GM12865 (cell line): Measurements from ENCODE around the gene SLC39A11.
"Not testable (repeated sequence)": the region's sequence is repeated elsewhere in the genome, so short reads cannot be mapped to it uniquely, and the experiment has no call there.

Experiments
- DNase-seq: peaks from one replicate; pipeline ENCODE4 v3.0.0; 2010; ENCODE audit warnings: low read depth
- H3K4me3 ChIP-seq: 2 replicates; pipeline ENCODE4 v1.5.1; 2011; ENCODE audit warnings: mild to moderate bottlenecking, low read depth, low read length, control low read depth
- TF ChIP-seq, protein P1 (sequence below): IDR thresholded peaks from 2 replicates; pipeline ENCODE4 v1.5.1; 2011; ENCODE audit warnings: low read length, control low read depth, low read depth, inconsistent platforms; ENCODE audit not compliant: insufficient read depth; ENCODE audit errors: missing control alignments

Gene SLC39A11

DNA sequence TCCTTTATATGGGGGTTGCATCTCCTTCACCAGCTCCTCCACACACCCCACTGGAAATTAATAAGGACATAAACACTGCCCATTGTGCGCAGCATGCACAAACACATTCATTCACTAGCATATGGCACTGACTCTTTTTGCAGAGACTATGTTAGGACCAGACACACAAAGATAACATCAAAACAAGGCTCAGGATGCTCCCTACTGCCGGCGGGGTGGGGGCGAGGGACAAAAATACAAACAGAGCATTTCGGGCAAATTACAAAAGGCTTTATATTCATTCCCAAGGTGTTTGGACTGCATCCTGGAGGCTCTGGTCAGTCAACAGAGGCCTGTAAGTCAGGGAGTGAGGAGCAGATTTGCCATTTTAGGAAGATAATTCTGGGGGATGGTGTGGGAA, 299.7 kb downstream of the SLC39A11 start:
- DNase-seq, result no peak
- H3K4me3 ChIP-seq, result no peak overlapping the region
- TF ChIP-seq, protein P1, sequence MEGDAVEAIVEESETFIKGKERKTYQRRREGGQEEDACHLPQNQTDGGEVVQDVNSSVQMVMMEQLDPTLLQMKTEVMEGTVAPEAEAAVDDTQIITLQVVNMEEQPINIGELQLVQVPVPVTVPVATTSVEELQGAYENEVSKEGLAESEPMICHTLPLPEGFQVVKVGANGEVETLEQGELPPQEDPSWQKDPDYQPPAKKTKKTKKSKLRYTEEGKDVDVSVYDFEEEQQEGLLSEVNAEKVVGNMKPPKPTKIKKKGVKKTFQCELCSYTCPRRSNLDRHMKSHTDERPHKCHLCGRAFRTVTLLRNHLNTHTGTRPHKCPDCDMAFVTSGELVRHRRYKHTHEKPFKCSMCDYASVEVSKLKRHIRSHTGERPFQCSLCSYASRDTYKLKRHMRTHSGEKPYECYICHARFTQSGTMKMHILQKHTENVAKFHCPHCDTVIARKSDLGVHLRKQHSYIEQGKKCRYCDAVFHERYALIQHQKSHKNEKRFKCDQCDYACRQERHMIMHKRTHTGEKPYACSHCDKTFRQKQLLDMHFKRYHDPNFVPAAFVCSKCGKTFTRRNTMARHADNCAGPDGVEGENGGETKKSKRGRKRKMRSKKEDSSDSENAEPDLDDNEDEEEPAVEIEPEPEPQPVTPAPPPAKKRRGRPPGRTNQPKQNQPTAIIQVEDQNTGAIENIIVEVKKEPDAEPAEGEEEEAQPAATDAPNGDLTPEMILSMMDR, result no peak

DNA sequence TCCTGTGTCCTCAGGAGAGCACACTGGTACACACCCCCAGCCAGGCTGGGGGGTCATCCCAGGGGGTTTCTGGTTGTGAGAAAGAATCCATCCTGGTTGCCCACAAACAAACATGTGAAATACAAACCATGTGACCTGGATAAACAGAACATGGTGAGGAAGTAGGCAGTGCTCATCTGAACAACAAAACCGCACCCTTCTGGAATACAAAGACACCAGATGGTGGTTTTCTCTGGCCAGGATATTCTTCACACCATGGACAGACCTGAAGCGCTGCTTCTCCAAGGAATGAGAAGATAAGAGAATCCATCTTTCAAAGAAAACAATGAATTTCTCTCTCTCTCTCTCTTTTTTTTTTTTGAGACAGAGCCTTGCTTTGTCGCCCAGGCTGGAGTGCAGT, 302.3 kb downstream of the SLC39A11 start:
- no peak for DNase-seq
- H3K4me3 ChIP-seq, result no peak overlapping the region
- TF ChIP-seq, protein P1, result no peak

GRCh38 chr17:72789711-72790110, 302.8 kb downstream of the SLC39A11 start:
- TF ChIP-seq, protein P1, result no peak
- no peak overlapping the region for H3K4me3 ChIP-seq
- no peak for DNase-seq

DNA sequence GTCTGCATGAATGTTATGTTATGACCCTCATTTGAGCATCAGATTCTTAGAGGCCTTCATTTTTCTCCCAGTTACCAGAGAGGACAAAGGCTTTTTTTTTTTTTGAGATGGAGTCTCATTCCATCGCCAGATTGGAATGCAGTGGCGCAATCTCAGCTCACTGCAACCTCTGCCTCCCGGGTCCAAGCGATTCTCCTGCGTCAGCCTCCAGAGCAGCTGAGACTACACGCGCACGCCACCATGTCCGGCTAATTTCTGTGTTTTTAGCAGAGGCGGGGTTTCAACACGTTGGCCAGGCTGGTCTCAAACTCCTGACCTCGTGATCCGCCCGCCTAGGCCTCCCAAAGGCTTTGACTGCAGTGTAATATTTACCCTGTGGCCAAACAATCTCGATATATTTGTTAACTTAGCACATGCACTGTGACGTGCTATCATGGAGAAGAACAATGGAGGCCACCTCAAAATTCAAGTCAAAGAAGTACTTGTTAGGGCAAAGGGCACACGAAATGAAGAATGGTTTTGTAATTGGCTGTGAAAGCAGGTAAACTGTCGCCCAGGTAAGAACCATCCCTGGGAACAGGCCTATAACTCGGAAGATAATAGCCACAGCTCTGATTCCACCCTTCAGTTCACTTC, 303.4 kb downstream of the SLC39A11 start:
- no peak overlapping the region for H3K4me3 ChIP-seq
- TF ChIP-seq, protein P1, result no peak
- DNase-seq, result no peak

GRCh38 chr17:72786209-72786608, 306.3 kb downstream of the SLC39A11 start:
- TF ChIP-seq, protein P1, result no peak
- no peak for DNase-seq
- H3K4me3 ChIP-seq, result no peak overlapping the region

DNA sequence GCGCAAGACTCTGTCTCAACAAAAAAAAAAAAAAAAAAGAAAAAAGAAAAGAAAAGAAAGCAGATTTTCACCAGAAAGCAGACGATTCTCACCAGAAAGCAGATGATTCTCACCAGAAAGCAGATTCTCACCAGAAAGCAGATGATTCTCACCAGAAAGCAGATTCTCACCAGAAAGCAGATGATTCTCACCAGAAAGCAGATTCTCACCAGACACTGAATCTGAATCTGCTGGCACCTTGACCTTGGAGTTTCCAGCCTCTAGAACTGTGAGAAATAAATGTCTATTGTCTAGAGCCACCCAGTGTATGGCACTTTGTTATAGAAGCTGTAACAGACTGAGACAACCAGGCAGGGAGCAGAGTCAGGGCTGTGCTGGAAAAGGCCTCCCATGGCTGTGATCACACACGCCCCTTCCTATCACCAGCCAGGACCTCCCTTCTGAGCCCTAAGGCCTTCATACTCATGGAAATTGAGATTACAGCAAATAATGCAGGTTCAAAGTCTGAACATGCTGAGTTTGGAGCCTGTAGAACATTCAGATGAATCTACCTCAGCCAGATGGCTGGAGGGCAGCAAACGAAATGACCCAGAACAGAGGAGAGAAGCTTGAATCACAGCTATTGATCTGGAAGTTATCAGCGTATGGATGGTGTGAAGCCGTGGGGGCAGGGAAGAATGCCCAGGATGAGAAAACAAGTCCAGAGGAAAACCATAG, 309.3 kb downstream of the SLC39A11 start:
- DNase-seq, result no peak

GRCh38 chr17:72782437-72782836, 310.1 kb downstream of the SLC39A11 start:
- H3K4me3 ChIP-seq, DNase-seq: not testable (repeated sequence)

More for the DNA sequence above, 309.3 kb downstream of the SLC39A11 start:
- H3K4me3 ChIP-seq, result no peak overlapping the region
- TF ChIP-seq, protein P1, result no peak
